ENCODE data around the gene TMEM229B. TPM values are rescaled to one million over a fixed set of nuclear protein-coding genes. Genes with fewer than 3 reads are reported as not detected.

TMEM229B gene
- total RNA-seq, 2 experiments from 2014 or later: 3.9 to 11.7 TPM

DNA sequence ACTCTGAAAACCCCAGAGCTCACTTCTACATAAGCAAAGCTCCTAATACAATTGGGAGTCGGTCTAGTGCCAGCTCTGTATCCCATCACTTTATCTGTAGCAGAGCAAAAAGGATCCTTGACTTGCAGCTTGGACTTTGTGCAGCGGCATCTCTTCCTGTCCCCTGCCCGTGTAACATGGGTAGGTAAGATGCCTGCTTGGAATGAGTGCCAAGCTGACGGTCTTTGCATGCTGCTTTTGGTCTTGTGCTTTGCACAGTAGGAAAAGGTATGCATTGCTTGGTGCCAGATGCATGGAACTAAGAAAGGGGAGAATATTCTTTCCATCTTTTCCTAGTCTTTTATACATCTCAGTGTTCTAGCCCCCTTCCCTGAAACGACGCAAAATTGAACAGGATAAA lies 37.7 kb upstream of the TMEM229B start:
- Histone ChIP-seq H3K79me2 (ENCODE audit: insufficient read depth, low read depth, low read length) (no peaks in the 10 kb centered on the region), H4K20me1 (ENCODE audit: insufficient read depth, low read length) (no peaks in the 10 kb centered on the region; the same call in 1 of the 2 replicates), H3K4me2 (ENCODE audit: low read length) (no peak overlapping the region), H3K4me1 (ENCODE audit: insufficient read depth, low read length, poor library complexity, severe bottlenecking) (no peaks in the 10 kb centered on the region), H3K36me3 (ENCODE audit: insufficient read depth, low read length) (no peaks in the 10 kb centered on the region), H3K4me3 (ENCODE audit: low read depth, low read length, poor library complexity, severe bottlenecking) (no peak overlapping the region), H3K9me2 (ENCODE audit: insufficient read depth, low read length) (no peaks in the 10 kb centered on the region), H2AFZ (ENCODE audit: low read length) (no peak overlapping the region), H3K27ac (ENCODE audit: low read depth, low read length, poor library complexity, severe bottlenecking) (no peak overlapping the region), H3K9me3 (ENCODE audit: low read length) (no peaks in the 10 kb centered on the region)
- TF ChIP-seq, protein P1, sequence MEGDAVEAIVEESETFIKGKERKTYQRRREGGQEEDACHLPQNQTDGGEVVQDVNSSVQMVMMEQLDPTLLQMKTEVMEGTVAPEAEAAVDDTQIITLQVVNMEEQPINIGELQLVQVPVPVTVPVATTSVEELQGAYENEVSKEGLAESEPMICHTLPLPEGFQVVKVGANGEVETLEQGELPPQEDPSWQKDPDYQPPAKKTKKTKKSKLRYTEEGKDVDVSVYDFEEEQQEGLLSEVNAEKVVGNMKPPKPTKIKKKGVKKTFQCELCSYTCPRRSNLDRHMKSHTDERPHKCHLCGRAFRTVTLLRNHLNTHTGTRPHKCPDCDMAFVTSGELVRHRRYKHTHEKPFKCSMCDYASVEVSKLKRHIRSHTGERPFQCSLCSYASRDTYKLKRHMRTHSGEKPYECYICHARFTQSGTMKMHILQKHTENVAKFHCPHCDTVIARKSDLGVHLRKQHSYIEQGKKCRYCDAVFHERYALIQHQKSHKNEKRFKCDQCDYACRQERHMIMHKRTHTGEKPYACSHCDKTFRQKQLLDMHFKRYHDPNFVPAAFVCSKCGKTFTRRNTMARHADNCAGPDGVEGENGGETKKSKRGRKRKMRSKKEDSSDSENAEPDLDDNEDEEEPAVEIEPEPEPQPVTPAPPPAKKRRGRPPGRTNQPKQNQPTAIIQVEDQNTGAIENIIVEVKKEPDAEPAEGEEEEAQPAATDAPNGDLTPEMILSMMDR (conservative IDR thresholded peaks at IDR 0.05; ENCODE audit: low read length): no peak
- TF ChIP-seq EZH2phosphoT487 (IDR thresholded peaks at IDR 0.05; ENCODE audit: borderline replicate concordance, low read depth, low read length): no peak
- intact Hi-C loops (cut with micrococcal nuclease; ENCODE audit: unreplicated experiment): loop anchor here (1.0 to 10.0 kb wide), 3 partner anchors 45 to 179 kb away; partner anchors contain the start of gene RDH12
- no peak for DNase-seq (ENCODE audit: low spot score)
- POLR2A ChIA-PET: interaction anchor here (0.5 to 1.5 kb wide), 3 partner anchors 13 to 61 kb away, joined by 3 to 6 read pairs (median 5); no protein-coding TSS in a partner anchor
- CTCF ChIA-PET (ENCODE audit: unreplicated experiment): interaction anchor here (0.7 to 1.4 kb wide), 4 partner anchors 10 to 178 kb away, joined by 3 to 7 read pairs (median 3); no protein-coding TSS in a partner anchor
- no TSS peak for BruUV-seq (replicated peaks)

DNA sequence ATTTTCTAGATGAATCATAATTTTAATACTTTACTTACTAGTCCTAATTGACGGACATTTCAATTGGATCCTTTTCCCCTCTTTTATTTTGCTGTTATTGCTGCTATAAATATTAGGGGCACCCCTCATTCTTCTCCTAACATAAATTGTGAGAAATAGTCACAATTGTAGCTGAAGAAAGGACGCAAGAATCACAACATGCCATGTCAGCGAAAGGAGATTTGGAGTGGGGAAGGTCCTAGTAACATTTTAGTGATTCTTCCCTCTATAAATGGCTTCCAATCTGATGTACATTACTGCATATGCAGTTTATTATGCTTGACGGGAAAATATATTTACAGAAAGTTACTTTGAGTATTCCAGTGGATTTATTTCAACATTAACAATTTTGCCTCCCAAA lies 36.9 kb upstream of the TMEM229B start:
- no peaks in the 10 kb centered on the region for H3K36me3 ChIP-seq (ENCODE audit: insufficient read depth, low read length)
- no peak for DNase-seq (ENCODE audit: low spot score)
- ChIA-PET POLR2A (interaction anchor here (1.8 kb wide), 1 partner anchor 11 kb away, joined by 5 read pairs; no protein-coding TSS in a partner anchor), CTCF (ENCODE audit: unreplicated experiment) (interaction anchor here (1.1 kb wide), 1 partner anchor 46 kb away, joined by 3 read pairs; no protein-coding TSS in a partner anchor)
- H3K4me2 ChIP-seq (ENCODE audit: low read length): no peak overlapping the region
- no peaks in the 10 kb centered on the region for H3K4me1 ChIP-seq (ENCODE audit: insufficient read depth, low read length, poor library complexity, severe bottlenecking)
- no peak overlapping the region for H2AFZ ChIP-seq (ENCODE audit: low read length)
- TF ChIP-seq EZH2phosphoT487 (IDR thresholded peaks at IDR 0.05; ENCODE audit: borderline replicate concordance, low read depth, low read length): no peak
- TF ChIP-seq, protein P1 (conservative IDR thresholded peaks at IDR 0.05; ENCODE audit: low read length): no peak
- no peaks in the 10 kb centered on the region for H3K9me2 ChIP-seq (ENCODE audit: insufficient read depth, low read length)
- no peaks in the 10 kb centered on the region for H3K9me3 ChIP-seq (ENCODE audit: low read length)
- no peaks in the 10 kb centered on the region; the same call in 1 of the 2 replicates for H4K20me1 ChIP-seq (ENCODE audit: insufficient read depth, low read length)
- intact Hi-C loops (cut with micrococcal nuclease; ENCODE audit: unreplicated experiment): loop anchor here (10.0 kb wide), 1 partner anchor 179 kb away; the partner anchor contains the start of gene RDH12
- no TSS peak for BruUV-seq (replicated peaks)
- no peak overlapping the region for H3K4me3 ChIP-seq (ENCODE audit: low read depth, low read length, poor library complexity, severe bottlenecking)
- H3K27ac ChIP-seq (ENCODE audit: low read depth, low read length, poor library complexity, severe bottlenecking): no peak overlapping the region
- no peaks in the 10 kb centered on the region for H3K79me2 ChIP-seq (ENCODE audit: insufficient read depth, low read depth, low read length)

DNA sequence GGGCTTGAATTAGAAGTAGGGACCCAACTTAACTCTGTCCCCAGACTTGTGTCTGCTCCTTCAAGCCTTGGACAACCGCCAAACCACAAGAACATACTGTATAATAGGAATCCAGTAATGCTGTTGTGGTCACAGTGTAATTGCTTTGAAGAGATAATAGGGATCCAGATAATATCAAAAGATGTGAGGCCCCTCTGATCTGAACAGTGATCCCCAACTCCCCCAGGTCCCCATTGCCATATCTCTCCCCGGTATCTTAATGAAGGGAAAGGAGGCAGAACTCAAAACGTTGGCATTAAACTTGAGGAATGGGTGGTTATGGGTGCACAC lies 36.1 kb upstream of the TMEM229B start:
- H3K36me3 ChIP-seq (ENCODE audit: insufficient read depth, low read length): no peaks in the 10 kb centered on the region
- no peak for TF ChIP-seq EZH2phosphoT487 (IDR thresholded peaks at IDR 0.05; ENCODE audit: borderline replicate concordance, low read depth, low read length)
- TF ChIP-seq, protein P1 (conservative IDR thresholded peaks at IDR 0.05; ENCODE audit: low read length): no peak
- DNase-seq (ENCODE audit: low spot score): no peak
- H3K4me1 ChIP-seq (ENCODE audit: insufficient read depth, low read length, poor library complexity, severe bottlenecking): no peaks in the 10 kb centered on the region
- H3K27ac ChIP-seq (ENCODE audit: low read depth, low read length, poor library complexity, severe bottlenecking): no peak overlapping the region
- no peaks in the 10 kb centered on the region for H3K79me2 ChIP-seq (ENCODE audit: insufficient read depth, low read depth, low read length)
- ChIA-PET CTCF (ENCODE audit: unreplicated experiment) (no interaction called here), POLR2A (interaction anchor here (1.8 kb wide), 1 partner anchor 11 kb away, joined by 5 read pairs; no protein-coding TSS in a partner anchor)
- H2AFZ ChIP-seq (ENCODE audit: low read length): no peak overlapping the region
- no peak overlapping the region for H3K4me3 ChIP-seq (ENCODE audit: low read depth, low read length, poor library complexity, severe bottlenecking)
- no peaks in the 10 kb centered on the region; the same call in 1 of the 2 replicates for H4K20me1 ChIP-seq (ENCODE audit: insufficient read depth, low read length)
- BruUV-seq (replicated peaks): no TSS peak
- intact Hi-C loops (cut with micrococcal nuclease; ENCODE audit: unreplicated experiment): loop anchor here (10.0 kb wide), 1 partner anchor 180 kb away; the partner anchor contains the start of gene RDH12
- H3K9me3 ChIP-seq (ENCODE audit: low read length): no peaks in the 10 kb centered on the region
- no peak overlapping the region for H3K4me2 ChIP-seq (ENCODE audit: low read length)
- H3K9me2 ChIP-seq (ENCODE audit: insufficient read depth, low read length): no peaks in the 10 kb centered on the region

Measured in OCI-LY7 (cell line).